Loucy (cell line): Measurements from ENCODE around the gene KRT39.

Experiments used
- CTCF ChIP-seq: fragments of 200-600 bp; sonication (generic); conservative IDR thresholded peaks from 2 replicates; pipeline ENCODE4 v1.5.1; 2014; ENCODE audit warnings: mild to moderate bottlenecking, antibody characterized with exemption, low read length
- EZH2phosphoT487 ChIP-seq: fragments of 200-600 bp; IDR thresholded peaks from 2 replicates; pipeline ENCODE4 v1.6.1; 2018; ENCODE audit warnings: antibody characterized with exemption, mild to moderate bottlenecking, moderate library complexity, borderline replicate concordance

- TF ChIP-seq CTCF (no peak), EZH2phosphoT487 (no peak)
Measured at GRCh38 chr17:40936976-40937375, 29.8 kb downstream of the KRT39 start.
